Measurements from ENCODE around the gene MLH3.

Gene MLH3

DNA sequence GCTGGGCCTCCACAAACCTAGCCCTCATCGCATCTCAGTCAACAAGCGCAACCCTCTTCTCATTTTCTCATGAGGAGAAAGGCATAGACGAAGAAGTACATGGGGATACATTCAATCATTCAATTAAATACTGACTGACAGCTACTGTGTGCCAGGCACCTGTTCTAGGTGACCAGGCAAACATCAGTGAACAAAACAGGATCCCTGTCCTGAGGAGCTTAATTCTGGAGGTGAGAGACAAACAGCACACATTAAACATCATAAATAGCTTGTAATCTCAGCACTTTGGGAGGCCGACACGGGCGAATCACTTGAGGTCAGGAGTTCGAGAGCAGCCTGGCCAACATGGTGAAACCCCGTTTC, 12.9 kb upstream of the MLH3 start:
- DNase-seq: no peak

DNA sequence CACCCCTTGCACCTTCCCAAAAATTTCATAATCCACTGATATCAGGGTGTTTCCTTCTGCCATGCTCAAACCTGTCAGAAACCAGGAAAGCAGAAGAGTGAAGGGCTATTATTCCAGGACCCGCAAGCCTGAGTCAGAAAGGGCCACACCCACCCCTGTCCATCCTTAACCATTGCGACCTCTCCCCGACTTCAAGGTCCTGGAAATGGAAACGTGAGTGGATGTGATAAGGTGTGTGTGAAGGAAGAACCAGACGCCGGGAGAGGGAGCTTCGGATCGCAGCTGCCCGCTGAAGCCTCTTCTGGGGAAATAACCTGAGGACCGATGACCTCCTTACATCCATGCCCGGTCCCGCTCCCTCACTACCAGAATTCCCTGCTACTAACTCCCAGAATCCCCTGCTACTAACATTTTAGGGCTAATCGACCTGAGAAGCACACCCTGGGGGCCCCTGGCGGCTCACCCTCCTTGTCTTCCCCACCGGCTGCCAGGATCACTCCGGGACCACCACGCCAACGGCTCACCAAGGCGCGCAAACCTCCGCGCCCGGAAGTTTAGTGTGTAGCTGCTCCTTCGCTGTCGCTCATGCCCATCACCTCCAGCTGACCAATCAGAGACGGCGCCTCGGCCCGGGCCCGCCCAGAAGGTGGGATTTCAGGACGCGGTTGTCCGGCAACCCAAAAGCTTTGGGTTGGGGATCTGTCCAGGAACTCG, 12.4 kb upstream of the MLH3 start, which contains the start of gene ACYP1:
ACYP1 (minus strand) TSS at position 534 of the 714 bp plus-strand sequence; CDS start at position 63, 471 bp downstream.
- peak; percentile 90 to 93 for DNase-seq

DNA sequence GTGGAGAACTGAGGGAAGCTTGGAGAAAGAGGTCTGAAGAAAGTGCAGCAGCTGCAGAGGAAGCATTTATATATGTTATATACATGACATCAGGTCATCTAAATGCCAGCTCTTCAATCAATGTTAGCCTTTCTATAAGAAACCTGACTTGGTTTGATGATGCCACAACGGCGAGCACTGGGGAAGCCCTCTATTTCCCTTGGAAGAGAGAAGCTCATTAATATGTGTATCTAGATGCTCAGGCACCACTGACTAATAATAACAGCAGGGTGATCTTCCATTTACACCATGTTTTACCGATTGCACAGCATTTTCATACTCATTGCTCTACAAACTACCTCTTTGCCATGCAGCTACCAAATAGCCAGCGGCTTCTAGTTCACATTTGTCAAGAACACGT, 11.7 kb upstream of the MLH3 start:
- DNase-seq: no peak

DNA sequence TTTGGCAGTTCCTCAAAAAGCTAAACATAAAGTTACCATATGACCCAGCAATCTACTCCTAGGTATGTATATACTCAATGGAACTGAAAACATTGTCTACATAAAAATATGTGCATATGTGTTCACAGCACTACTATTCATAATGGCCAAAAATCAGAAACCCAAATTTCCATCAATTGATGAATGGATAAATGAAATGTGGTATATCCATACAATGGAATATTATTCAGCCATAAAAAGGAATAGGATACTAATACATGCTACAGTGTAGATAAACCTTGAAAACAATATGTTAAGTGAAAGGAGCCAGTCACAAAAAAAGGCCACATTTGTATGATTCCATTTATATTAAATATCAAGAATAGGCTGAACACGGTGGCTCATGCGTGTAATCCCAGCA, 9.2 kb upstream of the MLH3 start:
- no peak for DNase-seq

DNA sequence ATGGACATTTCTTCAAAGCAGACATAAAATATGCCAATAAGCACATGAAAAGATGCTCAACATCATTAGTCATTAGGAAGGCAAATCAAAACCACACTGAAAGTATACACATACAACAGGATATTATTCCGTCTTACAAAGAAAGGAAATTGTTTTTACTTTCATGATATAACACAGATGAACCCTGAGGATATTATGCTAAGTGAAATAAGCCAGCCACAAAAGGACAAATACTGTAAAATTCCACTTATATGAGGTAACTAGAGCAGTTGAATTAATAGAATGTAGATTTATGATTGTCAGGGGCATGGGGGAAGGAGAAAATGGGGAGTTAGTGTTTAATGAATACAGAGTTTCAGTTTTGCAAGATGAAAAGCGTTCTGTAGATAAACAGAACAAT, 8.4 kb upstream of the MLH3 start:
- DNase-seq: no peak

DNA sequence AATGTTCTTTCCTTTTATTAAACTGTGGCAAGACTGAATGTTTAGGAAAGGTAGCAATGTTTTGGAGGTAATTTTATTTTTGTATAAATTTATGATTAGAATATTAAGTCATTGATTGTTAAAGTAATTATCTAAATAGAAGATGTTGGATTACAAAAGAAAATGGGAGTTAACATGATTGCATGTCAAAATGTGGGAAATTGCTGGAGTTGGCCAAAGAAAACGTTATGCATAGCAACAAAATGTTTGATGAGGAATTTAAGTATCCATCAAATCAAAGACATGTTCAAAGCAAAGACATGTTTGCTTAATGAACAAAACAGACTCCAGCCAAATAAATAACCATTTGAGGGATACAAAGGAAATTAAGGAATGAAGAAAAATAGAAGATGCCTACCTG, 3.2 kb upstream of the MLH3 start:
- DNase-seq: no peak

DNA sequence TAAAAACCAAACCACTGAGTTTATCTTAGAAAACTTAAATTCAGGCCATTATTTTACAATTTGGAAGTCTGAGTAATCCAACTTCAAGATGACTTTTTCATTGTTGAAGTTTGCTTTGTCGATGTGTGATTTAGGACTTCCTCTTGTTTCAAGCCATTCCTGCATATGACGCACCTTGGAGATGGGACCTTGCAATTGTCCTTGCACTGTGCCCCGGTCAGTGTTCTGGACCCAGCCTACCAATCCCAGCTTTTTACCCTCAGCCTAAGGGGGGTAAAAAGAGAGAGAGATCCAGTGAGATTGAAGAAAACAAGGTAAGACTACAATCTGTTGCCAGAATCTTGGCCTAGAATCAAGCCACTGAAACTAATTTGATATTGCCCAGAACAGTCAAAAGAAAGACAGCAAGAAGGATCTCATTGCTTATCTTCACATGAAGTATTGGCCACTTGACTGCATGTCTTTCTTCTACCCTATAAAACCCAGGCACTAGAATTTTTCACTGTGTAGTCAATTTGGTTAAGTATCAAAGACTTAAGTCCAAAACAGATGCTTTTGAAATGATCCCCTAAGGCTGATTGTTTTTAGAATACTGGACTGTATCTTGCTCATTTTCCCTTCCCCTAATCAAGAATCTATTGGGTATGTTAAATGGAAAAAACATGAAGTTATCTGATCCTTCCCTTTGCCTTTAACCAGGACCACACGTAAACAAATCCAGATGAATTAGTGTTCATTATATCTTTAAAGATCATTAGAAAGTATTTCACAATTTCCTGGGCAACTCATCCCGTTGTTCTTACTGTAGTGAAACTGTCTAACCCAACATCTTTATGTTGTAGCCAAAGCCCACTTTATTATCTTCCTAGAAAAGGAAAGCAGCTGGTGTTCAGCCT, 2.4 kb upstream of the MLH3 start:
- no peak for DNase-seq

DNA sequence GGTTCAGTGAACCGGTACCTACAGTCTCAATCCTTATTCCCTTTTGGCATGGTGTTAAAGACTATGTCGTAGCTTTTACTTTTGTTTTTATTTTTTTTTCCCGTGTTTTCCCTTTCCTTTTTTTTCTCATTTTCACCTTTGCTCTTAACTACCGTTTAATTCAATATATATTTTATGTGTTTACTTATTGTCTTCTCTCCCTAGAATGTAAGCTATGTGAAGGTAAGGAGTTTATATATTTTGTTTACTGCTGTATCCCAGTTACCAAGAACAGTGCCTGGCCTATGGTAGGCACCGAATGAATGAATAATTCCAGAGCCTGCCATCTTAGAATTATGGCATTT, 261 bp upstream of the MLH3 start:
- no peak for DNase-seq

DNA sequence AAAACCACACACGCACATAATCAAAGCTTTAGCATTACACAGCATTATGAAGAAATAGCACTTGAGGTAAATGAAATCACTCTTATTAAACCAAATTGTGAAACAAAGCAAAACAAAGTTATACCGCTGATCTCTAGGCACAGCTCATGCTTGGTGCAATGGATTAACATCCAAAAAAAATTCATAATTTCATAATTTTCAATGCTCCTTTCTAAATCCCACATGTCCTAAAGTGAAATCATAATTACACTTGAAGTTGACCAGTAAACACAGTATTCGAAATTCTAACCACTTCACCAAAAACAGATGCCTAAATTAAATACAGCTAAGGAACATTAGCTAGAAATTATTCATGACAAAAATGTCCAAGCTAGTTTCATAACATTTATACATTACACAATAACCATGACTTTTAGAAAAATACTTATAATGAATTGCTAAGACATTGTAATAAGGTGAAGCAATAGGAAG, 1.5 kb downstream of the MLH3 start:
- DNase-seq: no peak

DNA sequence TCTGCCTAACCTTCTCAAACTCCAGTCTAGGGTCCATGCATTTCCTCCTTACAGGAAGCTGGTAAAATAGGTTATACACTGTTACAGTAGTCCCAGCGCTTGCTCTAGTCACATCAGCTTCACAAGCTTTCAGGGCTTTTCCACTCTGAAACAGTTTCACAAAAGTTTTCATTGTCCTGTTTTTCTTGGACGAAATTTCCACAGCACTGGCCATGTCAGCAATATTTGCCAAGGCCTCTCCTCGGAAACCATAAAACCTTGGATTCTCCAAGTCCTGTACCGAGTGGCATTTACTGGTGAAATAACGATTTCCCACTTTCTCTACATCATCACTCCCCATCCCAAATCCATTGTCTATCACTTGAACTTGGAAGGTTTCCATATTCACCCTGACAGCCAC, 2.1 kb downstream of the MLH3 start:
- no peak for DNase-seq

DNA sequence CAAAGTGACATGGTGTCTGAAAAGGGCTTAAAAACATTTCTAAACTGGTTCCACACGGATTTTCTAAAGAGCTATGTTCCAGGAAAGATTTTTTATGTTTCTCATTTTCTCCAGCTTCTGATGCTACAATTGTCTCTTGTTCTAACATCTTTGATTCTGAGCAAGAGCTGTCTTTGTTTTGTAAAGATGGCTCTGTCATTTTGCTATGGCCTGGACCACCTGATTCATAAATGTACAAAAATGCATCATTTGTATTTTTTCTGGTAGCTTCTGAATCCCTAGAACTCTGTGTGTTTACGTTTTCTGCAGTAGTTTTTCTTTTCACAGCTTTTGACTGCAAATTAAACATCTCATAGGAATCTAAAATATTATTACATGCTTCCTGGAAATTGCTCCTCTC, 3.2 kb downstream of the MLH3 start:
- DNase-seq: no peak

DNA sequence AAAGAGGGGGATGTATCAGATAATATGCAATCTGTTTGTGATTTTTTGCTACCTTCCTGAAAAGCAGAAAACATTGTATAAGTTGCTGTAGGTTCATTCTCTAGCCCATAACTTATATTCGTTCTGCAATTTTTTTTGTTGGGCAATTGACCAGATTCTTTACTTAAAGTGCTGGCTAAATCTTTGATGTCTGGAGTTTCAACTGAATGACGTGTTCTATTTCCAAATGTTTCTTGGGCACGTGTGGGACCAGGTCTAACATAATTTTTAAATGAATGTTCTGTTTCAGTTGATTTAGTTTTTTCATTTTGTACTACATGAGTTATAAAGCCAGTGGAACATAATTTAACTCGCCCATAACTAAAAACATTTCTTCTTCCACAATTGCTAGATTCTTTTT, 3.8 kb downstream of the MLH3 start:
- no peak for DNase-seq

DNA sequence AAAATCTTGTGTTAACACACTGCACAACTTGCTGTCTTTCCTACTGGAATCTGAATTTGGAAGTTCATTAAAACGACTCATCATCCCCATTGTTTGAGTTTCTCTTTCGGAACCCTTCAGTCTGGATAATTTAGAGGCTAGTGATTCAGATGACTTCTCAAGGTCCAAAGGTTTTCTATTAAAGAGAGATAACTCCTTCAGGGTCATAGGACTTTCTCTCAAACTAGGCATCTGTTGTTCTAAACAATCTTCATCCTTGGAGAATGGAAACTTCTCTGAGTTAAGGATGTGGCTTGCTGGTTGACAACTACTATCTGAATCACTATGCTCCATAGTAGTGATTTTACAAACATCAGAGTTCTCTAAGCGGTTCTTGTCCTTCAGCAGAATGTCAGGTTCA, 4.4 kb downstream of the MLH3 start:
- DNase-seq: no peak

DNA sequence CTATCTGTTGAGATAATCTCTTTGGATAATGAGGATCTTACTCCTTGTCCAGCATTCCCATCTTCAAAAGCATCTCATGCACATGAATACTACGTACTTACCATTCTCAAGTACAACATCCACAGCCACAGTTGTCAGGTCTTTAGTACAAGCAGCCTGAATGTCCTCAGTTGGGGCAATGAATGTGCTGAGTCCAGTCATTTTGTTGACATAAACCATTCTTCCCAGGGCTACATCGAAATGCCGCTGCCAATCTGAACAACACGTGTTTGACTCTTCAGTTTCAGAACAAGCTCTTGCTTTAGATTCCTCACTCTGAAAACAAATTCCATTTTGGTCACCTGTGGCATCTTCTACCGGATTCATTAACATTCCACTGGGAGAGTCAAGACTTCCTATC, 5.0 kb downstream of the MLH3 start:
- DNase-seq: no peak

DNA sequence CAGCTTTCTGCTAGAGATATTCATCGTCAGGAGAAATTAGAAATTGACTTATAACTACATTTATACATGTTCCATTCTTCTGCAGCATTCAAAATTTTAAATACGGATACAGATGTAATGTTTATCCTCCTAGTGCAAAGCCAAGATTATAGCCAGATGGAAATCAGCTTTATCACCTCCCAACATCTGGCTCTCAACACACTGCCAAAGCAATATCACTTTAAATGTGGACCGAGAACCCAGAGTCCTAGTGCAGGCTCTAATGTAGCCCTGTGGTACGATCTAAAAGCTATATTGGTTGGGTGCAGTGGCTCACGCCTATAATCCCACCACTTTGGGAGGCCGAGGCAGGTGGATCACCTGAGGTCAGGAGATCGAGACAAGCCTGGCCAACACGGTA, 6.5 kb downstream of the MLH3 start:
- DNase-seq: no peak

DNA sequence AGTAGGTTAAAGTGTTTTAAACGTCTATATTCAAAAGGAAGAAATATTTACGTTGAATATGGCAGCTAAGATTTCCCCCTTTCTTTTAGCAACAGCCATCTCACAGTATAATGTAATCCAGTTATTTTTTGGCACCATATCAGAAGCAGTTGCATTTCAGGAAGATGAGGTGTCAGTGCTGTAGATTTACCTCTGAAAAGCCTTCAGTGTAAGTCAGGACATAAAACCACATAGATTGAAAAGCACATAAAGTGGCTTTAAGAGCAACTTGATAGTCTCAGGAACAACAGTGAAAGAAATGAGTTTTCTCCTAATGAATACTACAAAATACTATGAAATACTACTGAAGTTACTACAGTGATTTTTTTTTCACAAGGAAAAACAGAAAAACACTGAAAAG, 6.9 kb downstream of the MLH3 start:
- no peak for DNase-seq

DNA sequence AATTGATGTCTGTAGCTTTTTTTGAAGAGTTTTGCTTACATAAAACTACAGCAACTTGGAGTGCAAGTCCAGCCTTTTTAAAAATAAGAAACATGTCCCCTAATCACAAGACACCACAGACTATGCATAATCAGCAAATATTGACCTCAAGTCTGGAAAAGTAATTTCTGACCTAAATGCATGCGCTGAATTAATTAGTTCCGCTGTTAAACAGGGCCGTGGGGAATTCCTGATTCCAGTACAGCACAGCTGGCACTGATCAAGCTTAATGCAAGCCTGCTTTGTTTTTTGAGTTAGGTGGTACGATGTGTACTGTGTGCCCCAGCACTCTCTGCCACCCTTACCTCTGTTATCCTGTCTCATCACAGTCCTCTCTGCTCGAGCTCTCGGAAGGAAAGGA, 9.2 kb downstream of the MLH3 start:
- no peak for DNase-seq

DNA sequence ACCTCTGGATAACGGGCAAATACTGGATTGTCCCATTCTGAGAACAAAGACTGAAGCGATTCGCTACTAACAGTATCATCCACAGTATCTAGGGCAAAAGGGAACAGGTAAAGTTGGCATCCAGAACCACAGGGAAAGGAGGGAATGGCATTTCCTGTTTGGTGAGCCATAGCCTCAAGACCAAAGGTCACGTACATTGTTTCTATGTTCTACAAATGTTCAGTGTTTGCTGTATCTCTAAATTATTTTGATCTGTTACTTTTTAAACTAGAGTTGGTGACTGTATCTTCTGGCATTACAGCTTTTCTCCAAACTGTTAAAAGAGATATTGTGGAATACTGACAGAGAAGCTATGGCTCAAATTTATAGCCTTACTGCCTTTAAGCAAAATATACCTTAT, 9.7 kb downstream of the MLH3 start:
- DNase-seq: no peak

DNA sequence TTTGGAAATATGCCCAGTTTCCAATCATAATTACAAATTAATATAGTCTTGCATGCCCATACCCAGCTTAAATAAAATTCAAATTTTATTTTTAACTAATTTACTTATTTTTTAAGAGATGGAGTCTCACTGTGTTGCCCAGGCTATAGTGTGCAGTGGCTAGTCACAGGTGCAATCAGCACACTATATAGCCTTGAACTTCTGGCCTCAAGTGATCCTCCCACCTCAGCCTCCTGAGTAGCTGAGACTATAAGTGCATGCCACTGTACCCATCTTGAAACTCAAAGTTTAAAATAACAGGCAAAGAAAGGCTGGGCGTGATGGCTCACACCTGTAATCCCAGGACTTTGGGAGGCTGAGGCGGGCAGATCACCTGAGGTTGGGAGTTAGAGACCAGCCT, 10.3 kb downstream of the MLH3 start:
- no peak for DNase-seq

DNA sequence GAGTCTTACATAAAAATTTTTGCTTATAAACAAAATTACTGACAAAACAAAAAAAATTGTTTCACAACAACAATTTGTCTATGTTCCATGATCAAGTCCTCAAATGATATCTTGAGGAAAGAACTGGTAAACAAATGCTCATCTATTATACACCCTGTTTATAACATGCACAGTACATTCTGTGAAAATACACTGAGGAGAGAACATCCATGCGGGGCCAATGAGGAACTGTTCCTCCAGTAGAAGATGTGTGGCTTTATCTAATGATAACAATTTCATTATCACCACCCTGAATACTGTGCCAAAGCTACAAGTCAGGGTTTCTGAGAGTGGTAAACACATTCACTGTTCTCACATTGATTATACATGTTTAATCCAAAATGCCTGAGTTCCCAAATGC, 10.8 kb downstream of the MLH3 start:
- no peak for DNase-seq

DNA sequence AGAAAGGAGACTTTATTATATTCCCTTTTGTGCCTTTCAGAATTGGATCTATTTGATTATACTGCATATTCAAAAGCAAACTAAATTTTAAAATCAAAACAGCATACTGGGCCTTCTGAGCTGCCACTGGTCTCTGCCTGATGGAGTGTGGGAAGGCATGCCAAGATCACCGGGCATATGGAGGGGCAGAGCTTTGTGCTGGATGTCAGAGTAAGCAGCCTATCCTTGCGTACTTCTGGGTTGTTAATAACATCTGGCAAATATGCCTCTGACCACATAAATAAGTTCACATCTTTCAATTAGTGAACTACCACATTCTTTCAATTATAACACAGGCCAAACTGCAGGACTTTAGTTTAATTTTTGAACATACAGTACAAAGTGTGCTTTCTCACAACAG, 18.3 kb downstream of the MLH3 start:
- no peak for DNase-seq

DNA sequence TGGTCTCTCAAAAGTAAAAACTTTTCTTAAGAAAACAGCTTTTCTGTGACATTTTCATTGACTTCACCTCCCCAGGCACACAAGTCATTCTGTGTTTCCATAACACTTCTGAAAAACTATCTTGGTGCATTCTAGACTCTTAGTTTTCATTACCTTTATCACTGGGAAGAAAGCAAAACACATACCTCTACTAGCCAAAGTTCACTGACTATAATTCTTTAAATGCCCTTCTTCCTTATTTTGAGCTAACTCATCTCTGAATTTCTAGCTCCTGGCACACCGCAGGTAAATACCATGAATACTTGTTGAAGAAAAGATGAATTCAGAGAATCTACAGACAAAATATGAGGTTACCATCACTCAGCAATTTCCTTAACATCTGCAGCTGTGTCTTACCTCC, 21.1 kb downstream of the MLH3 start:
- no peak for DNase-seq

DNA sequence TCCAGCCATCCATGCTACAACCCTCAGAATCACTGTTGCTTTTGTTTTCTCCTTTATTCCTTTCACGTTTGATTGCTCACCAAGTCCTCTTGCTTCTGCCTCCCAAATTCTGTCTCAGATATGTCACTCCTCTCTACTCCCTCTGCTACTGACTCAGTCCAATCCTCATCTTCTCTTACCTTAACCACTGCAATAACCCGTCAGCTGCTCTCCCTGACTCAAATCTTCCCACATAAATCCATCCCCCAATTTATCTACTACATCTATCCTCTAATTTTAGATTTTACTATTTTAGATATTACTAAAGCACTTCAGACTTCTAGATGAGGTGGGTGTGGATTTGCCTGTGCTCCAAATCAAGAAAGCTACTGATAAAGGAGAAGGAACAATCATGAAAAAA, 25.4 kb downstream of the MLH3 start:
- no peak for DNase-seq

DNA sequence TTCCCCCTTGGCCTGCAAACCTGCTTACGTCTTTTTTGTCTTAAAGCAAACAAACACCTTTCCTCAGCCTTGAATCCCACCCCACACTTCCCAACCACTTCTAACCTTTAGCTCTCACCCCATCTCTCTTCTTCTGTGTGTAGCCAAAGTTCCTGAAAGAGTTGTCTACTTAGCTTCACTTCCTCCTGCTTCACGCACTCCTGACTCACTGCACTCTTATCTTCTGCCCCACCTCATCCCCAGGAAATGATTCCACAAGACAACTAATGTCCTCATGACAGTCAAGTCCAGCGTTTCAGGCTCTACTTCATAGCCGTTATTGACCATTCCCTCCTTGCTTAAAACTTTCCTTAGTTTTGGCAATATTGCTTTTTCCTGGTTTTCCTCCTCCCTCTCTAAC, 26.2 kb downstream of the MLH3 start:
- DNase-seq: peak in 1 of 2 donors; percentile 3

DNA sequence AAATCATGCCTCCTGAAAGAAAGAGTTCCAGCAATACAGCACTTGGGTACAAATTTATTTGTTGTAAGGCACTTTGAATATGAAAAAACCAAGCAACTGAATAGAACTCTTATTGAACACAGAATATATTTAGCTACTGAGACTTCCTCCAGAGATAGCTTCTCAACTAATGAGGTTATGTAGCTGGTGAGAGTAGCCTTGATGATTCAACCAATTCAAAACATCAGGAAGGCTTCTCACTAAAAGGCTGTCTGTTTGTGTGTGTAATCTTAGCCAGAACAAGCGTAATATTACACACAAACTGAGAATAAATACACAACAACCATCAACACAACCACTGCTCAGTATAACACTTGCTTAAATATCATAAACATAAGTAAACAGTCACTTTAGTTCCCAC, 28.2 kb downstream of the MLH3 start:
- DNase-seq: no peak
